ENCODE results near the gene CABLES2.

GRCh38 chr20:62426699-62427131, 19.6 kb upstream of the CABLES2 start:
- TF ChIP-seq CTCF (IDR thresholded peaks at IDR 0.05) (no peak), IRF1 (CRISPR knock-in tag; IDR thresholded peaks at IDR 0.05) (no peak), CBFB (CRISPR knock-in tag; IDR thresholded peaks at IDR 0.05; ENCODE audit: low read depth) (no peak), MAX (CRISPR knock-in tag; IDR thresholded peaks at IDR 0.05) (no peak), CREM (CRISPR knock-in tag; IDR thresholded peaks at IDR 0.05) (no peak), ZNF416 (CRISPR knock-in tag; IDR thresholded peaks at IDR 0.05) (peak; percentile 73; the same call in 1 of the 2 replicates), ATF3 (CRISPR knock-in tag; conservative IDR thresholded peaks at IDR 0.05) (no peak)
